Activated T-helper 9 cell treated with anti-CD3 and anti-CD28 coated beads, Interleukin-2, amount 50 U/mL, for 16 hours (primary cell): ENCODE measurements around the gene ACTL7B.
"Not testable (repeated sequence)": the region's sequence is repeated elsewhere in the genome, so short reads cannot be mapped to it uniquely, and the experiment has no call there.

ENCODE experiments used
- DNase-seq: peaks from one replicate; pipeline ENCODE4 v3.0.0-alpha.2; 2020; ENCODE audit warnings: low read depth

ACTL7B gene

GRCh38 chr9:108869092-108869725, 13.4 kb upstream of the ACTL7B start:
- DNase-seq, result no peak

GRCh38 chr9:108867829-108868228, 12.0 kb upstream of the ACTL7B start:
- DNase-seq, result no peak

DNA sequence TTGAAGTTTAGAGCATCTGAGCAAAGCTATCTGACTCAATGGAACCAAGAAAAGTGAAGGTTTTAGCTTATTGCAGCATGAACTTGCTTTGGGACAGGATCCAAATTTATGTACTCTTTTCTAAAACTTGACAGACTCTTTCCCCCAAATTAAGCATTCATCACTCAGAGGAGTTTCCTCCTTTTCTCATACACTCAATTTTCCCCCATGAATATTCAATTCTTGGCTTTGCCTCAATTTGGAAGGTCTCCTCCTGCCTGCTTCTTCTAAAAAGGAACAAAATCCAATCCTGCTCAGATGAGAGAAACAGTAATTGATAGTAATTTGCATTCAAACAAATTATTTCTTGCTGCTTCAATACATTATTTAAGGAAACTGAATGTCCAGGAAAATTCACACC, 11.3 kb upstream of the ACTL7B start:
- no peak for DNase-seq

- no peak for DNase-seq
Observed at GRCh38 chr9:108866001-108866420, 10.2 kb upstream of the ACTL7B start.

DNA sequence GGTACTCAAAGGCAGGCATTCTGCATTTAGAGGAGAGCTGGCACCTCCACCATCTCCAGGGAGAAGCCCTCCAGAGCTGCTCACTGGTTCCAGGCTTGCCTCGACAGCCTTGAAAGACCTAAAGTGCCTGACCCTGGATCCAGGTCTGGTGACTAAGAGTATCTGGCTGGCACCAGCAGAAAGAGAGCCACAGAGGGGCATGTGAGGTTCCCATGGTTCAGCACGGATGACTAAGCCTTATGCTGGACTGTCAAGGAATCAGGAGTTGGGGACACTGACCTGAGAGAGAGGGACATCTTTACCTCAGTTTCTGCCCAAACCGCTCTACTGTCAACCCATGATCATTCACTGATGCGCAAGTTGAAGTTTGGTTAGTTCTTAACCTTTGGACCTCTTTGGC, 9.3 kb upstream of the ACTL7B start:
- DNase-seq, result no peak

DNA sequence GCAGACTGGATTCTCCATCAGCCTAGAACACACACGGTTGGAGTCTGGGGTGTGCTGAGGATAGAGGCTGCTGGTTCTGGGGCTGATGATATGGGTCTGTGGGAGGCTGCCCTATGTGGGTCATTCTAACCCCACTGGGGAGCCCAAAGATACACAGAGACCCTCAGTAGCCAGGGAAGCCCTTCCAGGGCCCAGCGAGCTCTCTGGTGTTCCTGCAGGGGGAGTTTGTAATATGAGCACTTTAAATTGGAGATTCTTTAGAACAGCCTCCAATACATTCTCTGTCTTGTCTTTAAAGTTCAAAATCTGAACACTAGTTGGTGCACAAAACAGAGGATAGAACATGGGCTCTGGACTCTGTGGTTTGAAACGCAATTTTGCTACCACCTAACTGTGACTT, 8.7 kb upstream of the ACTL7B start:
- DNase-seq, result no peak

GRCh38 chr9:108863891-108864290, 8.1 kb upstream of the ACTL7B start:
- DNase-seq, result no peak

DNA sequence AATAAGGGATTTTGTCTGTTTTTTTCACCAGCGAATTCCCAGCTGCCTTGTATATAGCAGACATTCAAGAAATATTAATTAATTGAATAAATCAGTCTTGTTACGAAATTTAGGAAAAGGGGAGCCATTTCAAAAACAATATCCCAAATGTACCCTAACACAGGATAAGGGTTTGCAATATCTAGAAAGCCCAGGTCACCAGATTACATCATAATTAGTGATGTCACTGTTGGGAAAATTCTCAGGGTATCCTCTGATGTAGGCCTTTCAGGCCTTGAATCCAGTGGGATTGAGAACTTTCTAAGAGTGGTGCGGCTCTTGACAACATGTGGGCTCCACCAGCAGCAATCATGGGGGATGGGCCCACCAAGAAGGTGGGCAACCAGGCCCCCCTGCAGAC, 6.2 kb upstream of the ACTL7B start, which contains the start of gene ACTL7A:
TSS of gene ACTL7A (plus strand) at position 270 of the 400 bp plus-strand sequence. CDS start at position 327, 57 bp downstream.
- DNase-seq, result no peak

- no peak for DNase-seq
Observed at GRCh38 chr9:108861464-108861863, 5.7 kb upstream of the ACTL7B start.

DNA sequence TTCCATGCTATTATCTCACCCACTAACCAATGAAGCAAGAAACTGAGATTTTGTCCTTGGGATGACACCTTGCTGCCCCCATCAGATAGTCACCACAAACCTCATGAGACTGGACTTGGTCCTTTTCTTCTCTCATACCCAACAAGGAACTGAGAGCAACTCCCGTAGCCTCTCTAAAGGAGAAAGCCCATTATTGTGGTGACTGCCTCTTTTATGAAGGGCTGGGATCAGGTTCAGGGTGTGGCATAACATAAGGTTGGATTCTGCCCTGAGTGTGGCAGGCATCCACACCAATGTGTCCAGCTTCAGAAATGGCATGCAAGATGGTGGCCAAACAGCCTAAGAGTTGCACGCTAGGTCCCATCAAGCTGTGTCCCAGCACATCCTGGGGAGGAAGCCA, 5.0 kb upstream of the ACTL7B start:
- no peak for DNase-seq

- no peak for DNase-seq
Observed at GRCh38 chr9:108860354-108860753, 4.6 kb upstream of the ACTL7B start.

GRCh38 chr9:108859459-108860114, 3.8 kb upstream of the ACTL7B start:
- DNase-seq, result no peak

GRCh38 chr9:108857572-108857971, 1.8 kb upstream of the ACTL7B start:
- DNase-seq, result no peak

DNA sequence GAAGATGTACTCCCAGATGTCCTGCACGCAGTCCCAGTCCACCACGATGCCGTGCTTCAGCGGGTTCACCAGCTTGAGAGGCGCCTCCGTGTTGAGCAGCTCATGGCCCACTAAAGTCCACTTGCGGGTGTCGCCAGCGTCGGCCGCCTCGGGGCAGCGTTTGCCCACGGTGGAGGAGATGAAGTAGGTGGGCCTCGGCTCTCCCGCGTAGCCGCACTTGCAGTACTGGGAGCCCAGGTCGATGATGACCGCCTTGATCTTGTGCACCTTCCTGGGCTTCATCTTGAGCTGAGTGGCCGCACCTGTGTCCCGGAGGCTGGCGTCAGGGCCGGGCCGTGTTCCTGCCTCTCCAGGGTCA, 278 bp downstream of the ACTL7B start:
- no peak for DNase-seq

- DNase-seq, result no peak
Observed at GRCh38 chr9:108854641-108855528, 901 bp downstream of the ACTL7B start.

DNA sequence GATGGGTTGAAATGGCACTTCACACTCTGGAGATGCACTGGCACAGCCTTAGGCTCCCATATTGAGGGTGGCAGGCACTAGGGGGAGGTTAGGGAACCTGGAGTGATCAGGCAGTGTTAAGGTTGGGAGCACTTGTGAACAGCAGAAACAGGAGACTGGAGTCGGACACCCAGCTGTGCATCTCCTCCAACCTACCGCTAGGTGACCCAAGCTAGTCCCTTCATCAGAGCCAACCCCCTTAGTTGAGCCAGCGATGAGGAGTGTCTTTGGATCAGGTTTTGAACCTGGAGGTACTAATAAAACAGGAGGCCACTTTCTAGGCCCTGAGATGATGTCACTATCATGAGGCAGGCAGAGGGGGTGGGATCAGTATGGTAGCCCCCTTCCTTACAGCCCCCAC, 1.7 kb downstream of the ACTL7B start:
- DNase-seq, result no peak

- DNase-seq, result no peak
Observed at GRCh38 chr9:108852079-108852478, 3.7 kb downstream of the ACTL7B start.

GRCh38 chr9:108851138-108851537, 4.6 kb downstream of the ACTL7B start:
- DNase-seq, result no peak

DNA sequence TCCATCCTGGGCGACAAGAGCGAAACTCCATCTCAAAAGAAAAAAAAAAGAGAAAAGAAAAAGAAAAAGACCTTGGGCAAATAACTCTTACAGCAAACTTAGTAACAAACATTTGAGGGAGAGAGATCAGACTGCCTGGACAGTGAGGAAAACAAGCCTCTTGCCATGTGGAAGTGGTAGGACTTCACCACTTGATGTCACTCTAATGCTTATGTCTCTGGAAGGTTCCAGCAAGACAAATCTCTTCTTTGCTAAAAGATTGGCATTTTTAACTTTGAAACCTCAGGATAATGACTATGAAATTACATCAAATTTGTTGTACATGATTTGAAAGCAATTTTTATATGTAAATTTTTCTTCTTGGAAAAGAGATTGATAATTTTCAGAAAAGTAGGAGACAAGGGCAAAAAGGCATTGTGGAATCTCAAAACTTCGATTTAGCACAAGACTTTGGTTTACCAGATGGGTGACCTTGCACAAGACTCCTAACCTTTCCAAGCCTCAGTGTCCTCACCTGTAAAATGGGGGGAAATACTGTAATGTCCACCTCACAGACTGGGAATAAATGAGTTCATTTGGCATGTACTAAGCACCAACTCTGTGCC, 5.4 kb downstream of the ACTL7B start:
- no peak for DNase-seq

- not testable (repeated sequence) for DNase-seq
Observed at GRCh38 chr9:108848296-108848695, 7.5 kb downstream of the ACTL7B start.

DNA sequence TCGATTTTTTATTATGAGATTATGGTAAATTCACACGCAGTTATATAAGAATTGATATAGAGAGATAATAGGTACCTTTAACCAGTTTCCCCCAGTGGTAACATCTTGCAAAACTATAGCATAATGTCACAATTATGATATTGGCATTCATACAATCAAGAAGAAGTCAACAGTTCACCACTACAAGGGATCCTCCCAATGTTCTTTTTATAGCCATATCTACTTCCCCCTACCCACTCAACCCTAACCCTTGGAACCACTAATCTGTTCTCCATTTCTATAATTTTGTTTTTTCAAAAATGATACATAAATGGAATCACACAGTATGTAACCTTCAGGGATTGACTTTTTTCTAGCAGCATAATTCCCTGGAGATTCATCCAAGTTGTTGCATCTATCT, 9.8 kb downstream of the ACTL7B start:
- DNase-seq, result no peak

GRCh38 chr9:108845507-108845906, 10.3 kb downstream of the ACTL7B start:
- DNase-seq, result no peak

DNA sequence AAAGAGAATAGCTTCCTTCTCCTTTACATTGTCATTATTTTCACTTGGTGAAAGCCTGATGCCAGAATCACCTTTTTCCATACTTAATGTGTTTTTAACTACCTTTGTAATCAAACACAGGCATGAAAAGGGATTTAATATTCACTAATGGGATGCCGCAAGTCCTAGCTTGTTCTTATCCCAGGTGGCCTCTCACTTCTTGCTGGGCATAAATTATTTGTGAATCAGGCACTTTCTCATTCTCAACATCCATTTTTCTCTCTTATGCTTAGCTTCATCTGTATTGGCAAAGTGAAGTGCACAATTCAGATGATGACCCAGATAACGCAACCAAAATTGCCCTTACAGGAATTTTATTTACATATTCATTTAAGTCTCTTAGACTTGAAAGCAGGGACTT, 10.9 kb downstream of the ACTL7B start:
- no peak for DNase-seq
